ENCODE measurements around the gene RNF208.

The RNF208 gene

DNA sequence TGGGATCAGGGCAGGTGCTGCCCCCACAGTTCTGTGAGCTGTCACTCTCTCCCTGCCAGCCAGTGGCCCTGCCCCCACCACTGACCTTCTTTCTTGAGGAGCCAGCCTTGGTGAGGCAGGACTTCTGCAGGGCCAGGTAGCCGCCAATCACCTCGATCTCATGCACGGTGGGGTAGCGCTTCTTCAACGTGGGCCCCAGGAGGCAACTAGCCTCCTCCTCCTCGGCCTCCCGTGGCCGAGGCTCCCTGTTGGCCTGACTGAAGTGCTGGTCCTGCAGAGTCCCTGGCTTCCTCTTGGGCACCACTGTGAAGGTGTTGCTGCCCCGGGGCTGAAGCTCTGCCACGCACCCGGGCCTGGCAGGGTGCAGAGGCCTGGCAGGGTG, 23.1 kb downstream of the RNF208 start:
- Histone ChIP-seq H3K9me3 (ENCODE audit: insufficient read depth, low read length, severe bottlenecking) (no peaks in the 10 kb centered on the region), H3K79me2 (ENCODE audit: insufficient read depth, low read length) (peaks cover 32% of the 10 kb centered on the region), H2AFZ (ENCODE audit: low read depth, low read length) (no peak overlapping the region), H3K27ac (ENCODE audit: low read length) (no peak overlapping the region), H3K4me3 (ENCODE audit: low read depth in 1 of 2, low read length in 2 of 2) (peak overlapping the region in 1 of 2 experiments; percentile 44; a peak in 1 of 4 replicates), H3K9ac (ENCODE audit: low read depth, low read length) (peak overlapping the region; percentile 45; the same call in 1 of the 2 replicates), H3K4me1 (ENCODE audit: insufficient read depth, low read length) (peaks cover 53% of the 10 kb centered on the region), H3K27me3 (ENCODE audit: insufficient read depth, low read length, poor library complexity) (no peaks in the 10 kb centered on the region), H4K20me1 (ENCODE audit: insufficient read depth, low read length) (peaks cover 30% of the 10 kb centered on the region), H3K4me2 (ENCODE audit: insufficient read depth, low read length) (peak overlapping the region; percentile 97), H3K36me3 (ENCODE audit: insufficient read depth, low read length) (peaks cover 4% of the 10 kb centered on the region)
- no peak for TF ChIP-seq EZH2 (IDR thresholded peaks at IDR 0.05; ENCODE audit: borderline replicate concordance, low read depth, low read length, severe bottlenecking)
- TF ChIP-seq, protein P1, sequence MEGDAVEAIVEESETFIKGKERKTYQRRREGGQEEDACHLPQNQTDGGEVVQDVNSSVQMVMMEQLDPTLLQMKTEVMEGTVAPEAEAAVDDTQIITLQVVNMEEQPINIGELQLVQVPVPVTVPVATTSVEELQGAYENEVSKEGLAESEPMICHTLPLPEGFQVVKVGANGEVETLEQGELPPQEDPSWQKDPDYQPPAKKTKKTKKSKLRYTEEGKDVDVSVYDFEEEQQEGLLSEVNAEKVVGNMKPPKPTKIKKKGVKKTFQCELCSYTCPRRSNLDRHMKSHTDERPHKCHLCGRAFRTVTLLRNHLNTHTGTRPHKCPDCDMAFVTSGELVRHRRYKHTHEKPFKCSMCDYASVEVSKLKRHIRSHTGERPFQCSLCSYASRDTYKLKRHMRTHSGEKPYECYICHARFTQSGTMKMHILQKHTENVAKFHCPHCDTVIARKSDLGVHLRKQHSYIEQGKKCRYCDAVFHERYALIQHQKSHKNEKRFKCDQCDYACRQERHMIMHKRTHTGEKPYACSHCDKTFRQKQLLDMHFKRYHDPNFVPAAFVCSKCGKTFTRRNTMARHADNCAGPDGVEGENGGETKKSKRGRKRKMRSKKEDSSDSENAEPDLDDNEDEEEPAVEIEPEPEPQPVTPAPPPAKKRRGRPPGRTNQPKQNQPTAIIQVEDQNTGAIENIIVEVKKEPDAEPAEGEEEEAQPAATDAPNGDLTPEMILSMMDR (IDR thresholded peaks at IDR 0.05; ENCODE audit: borderline replicate concordance, extremely low read depth, low read length, poor library complexity, severe bottlenecking) = no peak
- no peak for DNase-seq
- no peak for ATAC-seq (ENCODE audit: insufficient read depth, low read depth)

DNA sequence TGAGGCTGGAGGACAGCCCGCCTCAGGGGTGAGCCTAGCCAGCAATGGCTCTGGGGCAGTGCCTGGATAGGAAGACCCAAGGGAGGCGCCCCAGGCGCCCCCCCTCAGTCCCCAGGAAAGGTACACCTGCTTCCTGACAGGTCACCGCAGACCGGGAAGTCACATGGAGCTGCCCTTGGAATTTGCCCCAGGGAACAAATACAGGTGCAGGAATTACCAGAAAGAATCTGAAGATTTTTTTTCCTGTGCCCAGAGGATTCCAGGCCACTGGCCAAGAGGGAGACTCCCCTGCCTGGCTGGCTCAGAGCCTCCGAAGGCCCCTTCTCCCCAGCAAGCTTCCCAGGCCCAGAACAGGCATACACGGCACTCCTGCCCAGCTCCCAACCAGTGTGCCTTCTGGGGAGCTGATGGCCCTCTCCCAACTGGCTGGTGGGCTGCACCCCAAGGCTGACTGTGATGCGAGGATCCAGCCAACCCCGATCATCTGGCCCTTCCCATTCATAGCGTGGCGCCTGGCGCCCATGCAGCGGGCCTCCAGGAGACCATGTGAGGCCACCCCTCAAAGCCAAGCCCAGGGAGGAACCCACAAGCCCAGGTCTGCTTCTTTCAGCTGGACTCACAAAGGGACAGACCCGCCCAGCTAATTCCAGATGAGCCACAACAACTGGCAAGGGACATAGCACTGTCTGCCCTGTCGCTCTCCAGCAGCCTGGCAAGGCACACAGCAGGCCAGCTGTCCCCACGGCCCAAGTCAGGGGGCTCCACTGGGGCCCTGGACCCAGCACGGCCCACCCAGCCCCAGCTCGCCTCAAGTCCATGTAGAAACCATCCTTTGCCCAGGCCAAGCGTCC, 23.8 kb downstream of the RNF208 start:
- DNase-seq = no peak
- no peaks in the 10 kb centered on the region; the same call in 1 of the 2 replicates for H3K36me3 ChIP-seq (ENCODE audit: insufficient read depth, low read length)
- H4K20me1 ChIP-seq (ENCODE audit: insufficient read depth, low read length) = peaks cover 25% of the 10 kb centered on the region
- peak overlapping the region; percentile 45; the same call in 1 of the 2 replicates for H3K9ac ChIP-seq (ENCODE audit: low read depth, low read length)
- peaks cover 27% of the 10 kb centered on the region; the same call in 1 of the 2 replicates for H3K79me2 ChIP-seq (ENCODE audit: insufficient read depth, low read length)
- H3K27ac ChIP-seq (ENCODE audit: low read length) = no peak overlapping the region
- no peak for ATAC-seq (ENCODE audit: insufficient read depth, low read depth)
- no peak overlapping the region for H2AFZ ChIP-seq (ENCODE audit: low read depth, low read length)
- TF ChIP-seq, protein P1 (IDR thresholded peaks at IDR 0.05; ENCODE audit: borderline replicate concordance, extremely low read depth, low read length, poor library complexity, severe bottlenecking) = no peak
- TF ChIP-seq EZH2 (IDR thresholded peaks at IDR 0.05; ENCODE audit: borderline replicate concordance, low read depth, low read length, severe bottlenecking) = no peak
- H3K9me3 ChIP-seq (ENCODE audit: insufficient read depth, low read length, severe bottlenecking) = no peaks in the 10 kb centered on the region
- H3K4me3 ChIP-seq (ENCODE audit: low read depth in 1 of 2, low read length in 2 of 2) = peak overlapping the region in 1 of 2 experiments; percentile 44; a peak in 1 of 4 replicates
- H3K4me1 ChIP-seq (ENCODE audit: insufficient read depth, low read length) = peaks cover 47% of the 10 kb centered on the region
- peak overlapping the region; percentile 97 for H3K4me2 ChIP-seq (ENCODE audit: insufficient read depth, low read length)
- H3K27me3 ChIP-seq (ENCODE audit: insufficient read depth, low read length, poor library complexity) = no peaks in the 10 kb centered on the region

DNA sequence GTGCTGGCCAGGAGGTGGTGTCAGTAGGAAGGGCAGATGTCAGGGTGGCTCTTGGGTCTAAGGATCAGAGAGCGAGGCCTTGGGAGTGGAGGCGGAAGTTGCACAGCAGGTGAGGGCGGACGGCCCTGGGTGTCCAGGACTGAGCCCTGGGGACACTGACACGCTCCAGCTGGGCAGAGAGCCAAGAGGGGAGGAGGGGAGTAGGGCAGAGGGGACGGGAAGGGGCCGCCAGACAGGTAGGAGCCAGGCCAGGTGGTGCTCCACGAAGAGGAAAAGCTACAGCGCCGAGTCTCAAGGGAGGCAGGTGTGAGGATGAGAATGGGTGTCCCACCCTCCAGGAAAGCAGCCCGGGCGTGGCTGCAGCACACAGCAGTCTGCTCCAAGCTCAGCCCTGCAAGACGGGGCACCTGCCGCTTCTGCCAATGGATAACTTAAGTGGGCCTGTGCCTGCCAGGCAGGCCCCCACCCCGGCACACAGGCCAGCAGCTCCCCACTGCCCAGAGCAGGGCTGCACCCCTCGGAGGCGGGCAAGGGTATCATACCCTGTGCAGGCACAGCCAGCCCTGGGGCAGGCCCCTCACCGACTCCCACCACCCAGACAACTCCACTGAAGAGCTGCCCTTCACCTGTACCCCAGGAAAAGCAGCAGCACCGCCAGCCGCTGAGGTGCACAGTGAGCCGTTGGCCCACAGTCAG, 26.4 kb downstream of the RNF208 start:
- DNase-seq = no peak
- peaks cover 29% of the 10 kb centered on the region for H3K4me1 ChIP-seq (ENCODE audit: insufficient read depth, low read length)
- TF ChIP-seq, protein P1 (IDR thresholded peaks at IDR 0.05; ENCODE audit: borderline replicate concordance, extremely low read depth, low read length, poor library complexity, severe bottlenecking) = no peak
- TF ChIP-seq EZH2 (IDR thresholded peaks at IDR 0.05; ENCODE audit: borderline replicate concordance, low read depth, low read length, severe bottlenecking) = no peak
- no peak overlapping the region for H3K27ac ChIP-seq (ENCODE audit: low read length)
- H3K4me2 ChIP-seq (ENCODE audit: insufficient read depth, low read length) = no peak overlapping the region
- peaks cover 9% of the 10 kb centered on the region for H3K36me3 ChIP-seq (ENCODE audit: insufficient read depth, low read length)
- peaks cover 27% of the 10 kb centered on the region for H4K20me1 ChIP-seq (ENCODE audit: insufficient read depth, low read length)
- no peak overlapping the region for H3K9ac ChIP-seq (ENCODE audit: low read depth, low read length)
- H2AFZ ChIP-seq (ENCODE audit: low read depth, low read length) = no peak overlapping the region
- H3K9me3 ChIP-seq (ENCODE audit: insufficient read depth, low read length, severe bottlenecking) = no peaks in the 10 kb centered on the region
- peaks cover 12% of the 10 kb centered on the region; the same call in 1 of the 2 replicates for H3K79me2 ChIP-seq (ENCODE audit: insufficient read depth, low read length)
- no peak for ATAC-seq (ENCODE audit: insufficient read depth, low read depth)
- no peaks in the 10 kb centered on the region for H3K27me3 ChIP-seq (ENCODE audit: insufficient read depth, low read length, poor library complexity)
- H3K4me3 ChIP-seq (ENCODE audit: low read depth in 1 of 2, low read length in 2 of 2) = no peak overlapping the region
